ENCODE measurements around the gene CLEC12A.

DNA sequence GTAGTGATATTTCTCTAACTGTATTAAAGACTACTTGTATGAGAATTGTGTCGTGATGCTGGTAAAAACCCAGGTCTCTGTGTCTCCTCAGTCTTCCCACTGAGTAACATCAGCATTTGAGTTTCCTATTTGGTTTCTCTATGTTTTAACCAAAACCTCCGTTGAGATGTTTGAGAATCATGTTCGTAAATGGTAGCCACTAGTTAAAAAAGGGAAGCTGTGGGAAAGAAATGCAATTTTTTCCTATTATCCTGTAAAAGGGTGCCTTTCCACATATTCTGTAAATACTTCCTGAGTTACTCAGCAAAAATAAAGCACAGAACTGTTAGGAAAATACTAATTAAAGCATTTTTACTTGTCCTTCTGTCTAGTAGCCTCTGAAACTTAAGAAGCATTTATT lies 20.7 kb downstream of the CLEC12A start:
- TF ChIP-seq CTCF (IDR thresholded peaks at IDR 0.05; ENCODE audit: low read depth, low read length, missing input control): no peak
- TF ChIP-seq, protein P1, sequence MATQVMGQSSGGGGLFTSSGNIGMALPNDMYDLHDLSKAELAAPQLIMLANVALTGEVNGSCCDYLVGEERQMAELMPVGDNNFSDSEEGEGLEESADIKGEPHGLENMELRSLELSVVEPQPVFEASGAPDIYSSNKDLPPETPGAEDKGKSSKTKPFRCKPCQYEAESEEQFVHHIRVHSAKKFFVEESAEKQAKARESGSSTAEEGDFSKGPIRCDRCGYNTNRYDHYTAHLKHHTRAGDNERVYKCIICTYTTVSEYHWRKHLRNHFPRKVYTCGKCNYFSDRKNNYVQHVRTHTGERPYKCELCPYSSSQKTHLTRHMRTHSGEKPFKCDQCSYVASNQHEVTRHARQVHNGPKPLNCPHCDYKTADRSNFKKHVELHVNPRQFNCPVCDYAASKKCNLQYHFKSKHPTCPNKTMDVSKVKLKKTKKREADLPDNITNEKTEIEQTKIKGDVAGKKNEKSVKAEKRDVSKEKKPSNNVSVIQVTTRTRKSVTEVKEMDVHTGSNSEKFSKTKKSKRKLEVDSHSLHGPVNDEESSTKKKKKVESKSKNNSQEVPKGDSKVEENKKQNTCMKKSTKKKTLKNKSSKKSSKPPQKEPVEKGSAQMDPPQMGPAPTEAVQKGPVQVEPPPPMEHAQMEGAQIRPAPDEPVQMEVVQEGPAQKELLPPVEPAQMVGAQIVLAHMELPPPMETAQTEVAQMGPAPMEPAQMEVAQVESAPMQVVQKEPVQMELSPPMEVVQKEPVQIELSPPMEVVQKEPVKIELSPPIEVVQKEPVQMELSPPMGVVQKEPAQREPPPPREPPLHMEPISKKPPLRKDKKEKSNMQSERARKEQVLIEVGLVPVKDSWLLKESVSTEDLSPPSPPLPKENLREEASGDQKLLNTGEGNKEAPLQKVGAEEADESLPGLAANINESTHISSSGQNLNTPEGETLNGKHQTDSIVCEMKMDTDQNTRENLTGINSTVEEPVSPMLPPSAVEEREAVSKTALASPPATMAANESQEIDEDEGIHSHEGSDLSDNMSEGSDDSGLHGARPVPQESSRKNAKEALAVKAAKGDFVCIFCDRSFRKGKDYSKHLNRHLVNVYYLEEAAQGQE (IDR thresholded peaks at IDR 0.05): no peak
- no peak for TF ChIP-seq FOXA2 (IDR thresholded peaks at IDR 0.05)
- TF ChIP-seq MAX (IDR thresholded peaks at IDR 0.05): no peak
- no peak for TF ChIP-seq EGR1 (IDR thresholded peaks at IDR 0.05; ENCODE audit: low read depth in 2 of 2)
- no peak for TF ChIP-seq SP1 (IDR thresholded peaks at IDR 0.05)
- TF ChIP-seq TAF1 (conservative IDR thresholded peaks at IDR 0.05): no peak
- no peak for TF ChIP-seq RAD21 (IDR thresholded peaks at IDR 0.05)

Measured in liver (tissue), 3 donors.